ENCODE results near the gene ITGB3. TPM values are rescaled to one million over a fixed set of nuclear protein-coding genes. Genes with fewer than 3 reads are reported as not detected.
A peak's percentile ranks its signal among the peaks of the same experiment; 100 is the strongest.

The ITGB3 gene
- total and polyA plus RNA-seq, 2 of the 4 experiments (the other 2 are of a cell fraction): 9.8 to 17.6 TPM

GRCh38 chr17:47323382-47324223, 70.0 kb downstream of the ITGB3 start, which contains the start of gene EFCAB13 (continued):
- TF ChIP-seq USF2 (IDR thresholded peaks at IDR 0.05; ENCODE audit: low read depth, low read length) (peak; percentile 88), FOS (IDR thresholded peaks at IDR 0.05; ENCODE audit: low read depth, low read length) (no peak)
